Keratinocyte (primary cell): ENCODE measurements around the gene TLCD3B.

Source experiments
- CTCF ChIP-seq, 3 experiments: IDR thresholded peaks in 1 of 3; conservative IDR thresholded peaks in 1 of 3; optimal IDR thresholded peaks in 1 of 3; 2 replicates in 2 of 3; 3 replicates in 1 of 3; pipeline versions ENCODE3 to v1.5.1; 2011; ENCODE audit warnings: low read length in 3 of 3, mild to moderate bottlenecking in 3 of 3, moderate library complexity in 2 of 3, control low read depth in 1 of 3, inconsistent platforms in 1 of 3; ENCODE audit not compliant: insufficient read depth in 2 of 3; ENCODE audit errors: extremely low read depth in 1 of 3
- EZH2 ChIP-seq: IDR thresholded peaks from one replicate; pipeline ENCODE4 v1.6.1; 2012; ENCODE audit warnings: inconsistent platforms, mild to moderate bottlenecking, low read length, moderate library complexity

GRCh38 chr16:30046178-30046577 is 15.1 kb upstream of the TLCD3B start:
- no peak for TF ChIP-seq CTCF (optimal IDR thresholded peaks at IDR 0.05 in 1 of 3, IDR thresholded peaks at IDR 0.05 in 1 of 3, conservative IDR thresholded peaks at IDR 0.05 in 1 of 3; ENCODE audit: extremely low read depth in 1 of 3, insufficient read depth in 2 of 3, low read length in 3 of 3)
- no peak for TF ChIP-seq EZH2
